Activated naive CD8-positive, alpha-beta T cell treated with anti-CD3 and anti-CD28 coated beads, Interleukin-2, amount 10 ng/mL, durations not matched to agents 7 days and 5 days (primary cell): Measurements from ENCODE around the gene KIAA0586. TPM values are rescaled to one million over a fixed set of nuclear protein-coding genes. Genes with fewer than 3 reads are reported as not detected.

ENCODE experiments used
- ATAC-seq: fragments of 150-1000 bp; cut with Tn5 transposase; one replicate; pipeline ENCODE4 v1.10.0; 2021; ENCODE audit warnings: low read depth, moderate library complexity
- POLR2A ChIA-PET: fragments of 350-600 bp; sonication (Branson Sonifier 250); formaldehyde crosslinking; loops from one replicate; lab custom pipeline; 2021; ENCODE audit warnings: antibody characterized with exemption; lab: Charles Lee
- DNase-seq: peaks from one replicate; pipeline ENCODE4 v3.0.0; 2021
- H3K27ac Mint-ChIP-seq: one replicate; pipeline ENCODE4 v1.8.0; 2022; ENCODE audit warnings: mild to moderate bottlenecking, mixed read lengths
- H3K27me3 Mint-ChIP-seq: one replicate; pipeline ENCODE4 v1.8.0; 2022; ENCODE audit warnings: mild to moderate bottlenecking, moderate library complexity, mixed read lengths
- H3K36me3 Mint-ChIP-seq: one replicate; pipeline ENCODE4 v1.8.0; 2021; ENCODE audit warnings: mild to moderate bottlenecking, mixed read lengths
- H3K4me1 Mint-ChIP-seq: one replicate; pipeline ENCODE4 v1.8.0; 2021; ENCODE audit warnings: mixed read lengths
- H3K4me3 Mint-ChIP-seq: one replicate; pipeline ENCODE4 v1.8.0; 2022; ENCODE audit warnings: mild to moderate bottlenecking, moderate library complexity, mixed read lengths
- H3K9me3 Mint-ChIP-seq: one replicate; pipeline ENCODE4 v1.8.0; 2021; ENCODE audit warnings: mixed read lengths
- total RNA-seq, 2 experiments: library from RNA; stranded (reverse); gene quantifications; one replicate each; pipeline ENCODE4 v1.2.3, GENCODE V29; 2021

Gene KIAA0586
- total RNA-seq, 2 experiments from 2014 or later = 27.4 to 29.9 TPM

DNA sequence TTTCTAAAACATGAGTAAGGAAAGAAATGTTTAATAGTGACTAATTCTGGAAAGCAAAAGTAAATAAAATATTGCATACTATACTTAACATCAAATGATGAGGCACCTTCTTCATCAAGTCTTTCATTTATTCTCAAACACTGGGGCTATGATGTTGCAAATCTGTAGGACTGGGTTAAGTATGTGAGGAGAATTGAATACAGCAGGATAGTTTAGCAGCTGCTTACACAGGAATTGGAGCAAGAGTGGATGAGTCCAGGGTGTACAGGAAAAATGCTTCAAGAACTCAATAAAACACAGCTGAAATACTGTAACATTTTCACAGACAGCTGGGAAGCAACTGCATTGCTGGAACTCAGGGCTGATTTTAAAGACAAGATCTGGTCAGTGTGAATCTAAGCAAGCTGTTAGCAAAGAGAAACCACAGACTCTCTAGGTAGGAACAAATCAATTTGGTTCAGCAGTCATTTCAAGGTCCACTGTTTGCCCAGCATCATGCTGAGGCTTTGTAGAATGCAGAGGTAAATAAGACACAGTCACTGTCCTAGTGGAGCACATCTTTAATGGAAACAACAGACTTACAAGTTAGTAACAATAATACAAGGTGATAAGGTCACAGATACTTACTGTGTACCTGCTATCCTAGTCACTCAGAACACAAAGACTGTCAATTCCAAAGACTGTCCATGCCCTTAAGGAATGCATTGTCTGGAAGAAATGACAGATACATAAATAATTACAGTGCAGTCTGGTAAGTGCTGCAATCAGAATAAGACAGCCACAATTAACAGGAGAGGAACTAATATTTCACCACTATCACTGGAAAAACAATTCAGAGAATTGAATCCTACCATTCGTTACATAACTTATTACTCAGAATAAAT, 113.5 kb downstream of the KIAA0586 start:
- ATAC-seq (no peak), DNase-seq (no peak)
- Mint-ChIP-seq H3K27ac (no peak overlapping the region), H3K4me3 (no peak overlapping the region), H3K27me3 (no peaks in the 10 kb centered on the region), H3K9me3 (no peaks in the 10 kb centered on the region), H3K4me1 (peaks cover 2% of the 10 kb centered on the region), H3K36me3 (peaks cover 16% of the 10 kb centered on the region)
- POLR2A ChIA-PET = no interaction called here

DNA sequence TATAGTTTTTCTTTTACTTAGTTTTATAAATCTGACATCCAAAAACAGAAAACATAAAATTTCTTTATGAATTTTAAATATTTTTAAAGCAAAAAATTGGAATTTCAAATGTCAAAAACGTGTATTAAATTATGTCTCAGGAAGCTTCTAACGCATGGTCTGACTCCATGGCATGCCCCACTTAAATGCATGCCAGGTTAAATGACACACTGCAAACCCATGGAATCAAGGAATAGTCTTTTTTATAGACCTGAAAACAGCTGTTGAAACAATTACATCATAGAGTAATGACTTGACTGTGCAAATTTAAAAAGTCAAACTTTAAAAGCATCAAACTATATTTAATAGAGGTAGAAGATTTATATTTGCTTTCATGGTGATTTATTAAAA, 114.1 kb downstream of the KIAA0586 start:
- peaks cover 2% of the 10 kb centered on the region for H3K4me1 Mint-ChIP-seq
- H3K4me3 Mint-ChIP-seq = no peak overlapping the region
- peaks cover 16% of the 10 kb centered on the region for H3K36me3 Mint-ChIP-seq
- POLR2A ChIA-PET = no interaction called here
- H3K9me3 Mint-ChIP-seq = no peaks in the 10 kb centered on the region
- H3K27me3 Mint-ChIP-seq = no peaks in the 10 kb centered on the region
- ATAC-seq (no peak), DNase-seq (no peak)
- H3K27ac Mint-ChIP-seq = no peak overlapping the region

DNA sequence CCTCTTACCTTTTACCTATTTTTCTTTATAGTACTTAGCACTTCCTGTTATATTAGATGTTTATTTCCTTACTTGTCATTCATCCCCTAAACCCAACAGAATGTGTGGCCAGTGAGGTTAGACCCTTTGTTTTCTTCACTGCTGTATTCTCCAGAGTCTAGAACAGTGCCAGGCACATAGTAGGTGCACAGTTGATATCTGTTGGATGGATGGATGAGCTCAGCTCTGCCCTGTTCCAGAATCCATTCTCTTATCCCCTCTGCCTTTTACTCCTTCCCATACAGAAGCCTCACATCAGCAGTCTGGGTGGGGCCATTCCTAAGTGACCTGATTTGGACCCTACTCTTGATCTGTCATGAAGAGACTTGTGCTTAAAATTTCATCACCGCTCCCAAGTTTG, 115.7 kb downstream of the KIAA0586 start:
- peaks cover 15% of the 10 kb centered on the region for H3K36me3 Mint-ChIP-seq
- H3K27ac Mint-ChIP-seq = no peak overlapping the region
- no peak for ATAC-seq
- DNase-seq = no peak
- H3K4me3 Mint-ChIP-seq = no peak overlapping the region
- peaks cover 2% of the 10 kb centered on the region for H3K4me1 Mint-ChIP-seq
- H3K9me3 Mint-ChIP-seq = no peaks in the 10 kb centered on the region
- no peaks in the 10 kb centered on the region for H3K27me3 Mint-ChIP-seq
- POLR2A ChIA-PET = no interaction called here

DNA sequence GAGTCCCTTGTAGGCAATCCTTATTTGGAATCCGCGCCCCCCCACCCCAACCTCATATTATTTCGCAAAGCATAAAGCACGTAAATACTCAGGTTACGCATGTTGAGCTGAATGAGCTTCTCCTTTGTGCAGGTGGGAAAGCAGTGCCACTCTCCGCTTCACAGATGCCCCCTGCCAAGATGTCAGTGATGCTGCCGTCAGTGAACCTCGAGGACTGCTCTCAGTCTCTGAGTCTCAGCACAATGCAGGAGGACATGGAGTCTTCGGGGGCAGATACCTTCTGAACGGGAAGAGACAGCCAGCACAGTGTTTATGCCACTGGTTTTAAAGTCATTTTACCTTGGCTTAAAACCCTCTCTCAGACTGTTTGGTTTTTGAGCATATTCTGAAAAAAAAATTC, 120.1 kb downstream of the KIAA0586 start:
- ATAC-seq (no peak), DNase-seq (no peak)
- POLR2A ChIA-PET = no interaction called here
- H3K9me3 Mint-ChIP-seq = no peaks in the 10 kb centered on the region
- H3K4me1 Mint-ChIP-seq = peaks cover 2% of the 10 kb centered on the region
- no peaks in the 10 kb centered on the region for H3K27me3 Mint-ChIP-seq
- H3K36me3 Mint-ChIP-seq = peaks cover 11% of the 10 kb centered on the region
- no peak overlapping the region for H3K27ac Mint-ChIP-seq
- H3K4me3 Mint-ChIP-seq = no peak overlapping the region

DNA sequence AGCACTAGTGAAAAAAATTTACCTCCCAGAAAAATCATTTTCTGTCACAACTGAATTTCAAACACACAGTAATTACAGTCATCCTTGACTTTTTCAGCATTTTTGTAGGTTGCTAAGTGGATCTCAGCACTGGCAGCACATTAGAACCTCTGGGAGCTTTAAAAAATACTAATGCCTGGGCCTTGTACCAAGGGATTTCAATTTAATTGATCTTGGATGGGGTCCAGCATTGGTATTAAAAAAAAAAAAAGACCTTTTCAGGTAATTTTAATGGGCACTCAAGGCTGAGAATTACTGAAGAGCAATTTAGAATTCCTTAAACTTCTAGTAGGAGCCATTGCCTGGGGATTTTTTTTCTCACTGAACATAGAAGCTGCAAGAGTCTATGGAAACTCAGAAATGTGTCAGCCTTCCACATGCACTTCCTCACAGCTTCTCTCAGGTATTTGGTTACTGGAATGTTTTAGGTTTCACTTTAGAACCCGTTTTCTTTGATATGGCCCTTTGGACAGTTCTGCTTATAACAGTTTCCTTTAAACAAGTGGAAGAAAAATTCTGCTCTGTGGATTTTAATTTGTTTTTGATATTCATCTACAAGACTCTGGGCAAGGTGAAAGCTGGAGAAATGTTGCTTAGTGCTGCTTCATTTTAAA, 121.7 kb downstream of the KIAA0586 start:
- ATAC-seq (no peak), DNase-seq (no peak)
- Mint-ChIP-seq H3K27me3 (no peaks in the 10 kb centered on the region), H3K27ac (no peak overlapping the region), H3K36me3 (peaks cover 2% of the 10 kb centered on the region), H3K4me3 (no peak overlapping the region), H3K4me1 (no peaks in the 10 kb centered on the region), H3K9me3 (no peaks in the 10 kb centered on the region)
- POLR2A ChIA-PET = no interaction called here

DNA sequence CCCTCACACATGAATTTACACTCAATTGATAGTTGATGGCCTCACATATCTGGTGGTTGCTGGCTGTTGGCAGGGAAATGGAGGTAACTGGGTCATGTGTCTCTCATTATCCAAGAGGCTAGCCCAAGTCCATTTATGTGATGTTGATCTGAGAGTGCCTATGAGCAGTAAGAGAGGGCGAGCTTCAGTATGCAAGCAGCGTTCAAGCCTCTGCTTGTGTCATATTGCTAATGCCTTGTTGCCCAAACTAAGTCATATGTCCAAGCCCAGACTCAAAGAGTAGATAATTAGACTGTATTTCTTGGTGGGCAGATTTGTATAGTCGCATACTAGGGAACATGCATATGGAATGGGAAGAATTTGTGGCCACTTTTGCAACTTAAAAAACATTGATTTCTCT, 126.4 kb downstream of the KIAA0586 start:
- no peaks in the 10 kb centered on the region for H3K9me3 Mint-ChIP-seq
- DNase-seq (no peak), ATAC-seq (no peak)
- no peaks in the 10 kb centered on the region for H3K27me3 Mint-ChIP-seq
- no peaks in the 10 kb centered on the region for H3K36me3 Mint-ChIP-seq
- no peaks in the 10 kb centered on the region for H3K4me1 Mint-ChIP-seq
- no peak overlapping the region for H3K4me3 Mint-ChIP-seq
- H3K27ac Mint-ChIP-seq = no peak overlapping the region
- POLR2A ChIA-PET = no interaction called here

DNA sequence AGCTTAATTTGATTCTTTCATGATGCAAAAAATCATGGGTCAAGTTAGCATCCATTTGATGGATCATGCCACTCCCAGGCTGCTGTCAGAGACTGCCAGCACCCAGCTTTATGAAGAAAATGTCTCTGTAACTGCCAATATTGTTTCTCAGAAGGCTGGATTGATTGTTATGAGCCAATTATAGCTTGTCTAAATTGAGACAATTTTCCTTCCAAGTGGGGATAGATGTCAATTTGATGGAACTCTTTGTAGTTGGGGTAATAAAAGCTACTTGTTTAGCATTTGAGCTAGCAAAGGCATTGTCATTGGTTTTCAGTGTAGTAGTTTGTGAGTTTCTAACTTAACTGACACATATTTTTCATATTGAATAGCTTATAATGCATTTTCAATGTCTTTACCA, 128.1 kb downstream of the KIAA0586 start:
- Mint-ChIP-seq H3K27me3 (no peaks in the 10 kb centered on the region), H3K36me3 (no peaks in the 10 kb centered on the region), H3K9me3 (no peaks in the 10 kb centered on the region), H3K4me3 (no peak overlapping the region), H3K27ac (no peak overlapping the region), H3K4me1 (no peaks in the 10 kb centered on the region)
- POLR2A ChIA-PET = no interaction called here
- ATAC-seq (no peak), DNase-seq (no peak)

DNA sequence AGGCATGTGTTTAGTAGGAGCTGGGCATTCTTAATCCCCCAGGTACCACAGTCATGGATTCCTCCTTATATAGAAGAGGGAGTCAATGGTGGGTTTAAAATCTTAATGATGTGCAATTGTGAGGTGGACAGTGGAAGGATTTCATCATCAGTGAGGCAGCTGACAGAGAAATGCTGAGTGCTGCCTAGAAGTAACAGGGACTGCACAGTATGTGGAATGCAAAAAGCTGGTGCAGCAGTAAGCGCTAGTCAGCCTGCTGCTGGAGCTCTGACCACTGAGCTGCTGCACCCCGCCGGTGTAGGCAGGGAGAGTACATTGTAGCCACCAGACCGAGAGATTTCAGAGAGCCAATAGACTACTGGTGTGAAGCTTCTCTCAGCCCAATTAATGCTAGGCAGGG, 129.7 kb downstream of the KIAA0586 start:
- Mint-ChIP-seq H3K36me3 (no peaks in the 10 kb centered on the region), H3K9me3 (no peaks in the 10 kb centered on the region), H3K4me3 (no peak overlapping the region), H3K27ac (no peak overlapping the region), H3K27me3 (no peaks in the 10 kb centered on the region), H3K4me1 (no peaks in the 10 kb centered on the region)
- POLR2A ChIA-PET = no interaction called here
- DNase-seq (no peak), ATAC-seq (no peak)

DNA sequence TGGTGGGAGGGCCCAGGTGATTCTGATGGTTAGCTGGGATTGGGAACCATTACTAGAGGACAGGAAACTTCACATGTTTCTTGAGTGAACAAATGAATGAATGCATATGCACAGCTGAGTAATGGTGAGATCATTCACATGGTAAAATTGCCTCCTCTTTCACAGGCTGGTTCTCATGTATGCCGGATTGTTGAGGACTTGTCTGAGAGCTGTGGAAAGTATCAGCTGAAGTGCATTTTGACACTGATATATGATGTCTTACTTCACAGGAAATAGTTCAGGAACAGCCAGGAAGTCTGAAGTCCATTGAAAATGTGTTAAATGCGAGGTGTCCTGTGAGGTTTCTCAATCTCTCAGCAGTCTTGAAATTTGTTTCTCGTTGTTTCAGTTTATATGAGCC, 132.7 kb downstream of the KIAA0586 start:
- no peak overlapping the region for H3K4me3 Mint-ChIP-seq
- POLR2A ChIA-PET = no interaction called here
- no peaks in the 10 kb centered on the region for H3K36me3 Mint-ChIP-seq
- no peak overlapping the region for H3K27ac Mint-ChIP-seq
- ATAC-seq = no peak
- H3K4me1 Mint-ChIP-seq = no peaks in the 10 kb centered on the region
- no peak for DNase-seq
- H3K27me3 Mint-ChIP-seq = no peaks in the 10 kb centered on the region
- no peaks in the 10 kb centered on the region for H3K9me3 Mint-ChIP-seq

DNA sequence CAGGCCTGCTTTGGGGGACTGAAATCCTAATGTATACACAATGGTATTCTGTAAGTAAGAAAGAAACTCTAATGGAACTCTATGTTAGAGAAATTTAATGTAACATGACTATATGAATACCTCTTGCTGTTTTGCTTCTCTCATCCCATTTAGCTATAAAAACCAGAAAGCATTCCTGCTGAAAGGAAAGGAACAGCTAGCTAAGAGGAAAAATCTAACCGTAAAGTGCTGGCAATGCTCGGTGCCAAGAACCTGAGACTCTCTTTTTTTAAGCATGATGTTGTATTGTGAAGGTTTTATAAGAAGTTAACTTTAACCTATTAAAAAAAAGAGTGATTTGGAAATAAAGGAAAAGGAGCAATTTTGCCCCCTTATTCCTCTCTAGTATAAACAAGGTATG, 134.6 kb downstream of the KIAA0586 start:
- Mint-ChIP-seq H3K4me3 (no peak overlapping the region), H3K36me3 (no peaks in the 10 kb centered on the region), H3K27ac (no peak overlapping the region), H3K4me1 (no peaks in the 10 kb centered on the region), H3K9me3 (no peaks in the 10 kb centered on the region), H3K27me3 (no peaks in the 10 kb centered on the region)
- no peak for ATAC-seq
- DNase-seq = no peak
- POLR2A ChIA-PET = no interaction called here

DNA sequence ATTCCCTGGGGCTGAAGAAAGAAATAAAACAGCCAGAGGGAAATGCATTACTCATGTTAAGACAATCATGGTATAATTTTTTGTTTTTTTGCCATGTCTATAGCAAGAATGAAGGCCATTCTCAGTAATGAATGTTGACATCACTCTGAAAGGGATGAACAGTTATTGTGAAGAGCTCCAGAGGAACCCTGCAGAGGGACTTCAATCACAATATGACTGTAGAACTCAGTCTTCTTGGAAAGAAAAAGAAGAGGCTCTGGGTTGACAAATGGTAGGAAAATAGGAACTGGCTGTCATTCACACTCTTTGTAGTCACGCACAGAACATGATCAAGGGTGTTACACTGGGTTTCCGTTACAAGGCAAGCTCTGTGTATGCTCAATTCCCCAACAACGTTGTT, 136.5 kb downstream of the KIAA0586 start:
- Mint-ChIP-seq H3K36me3 (no peaks in the 10 kb centered on the region), H3K27me3 (no peaks in the 10 kb centered on the region), H3K9me3 (no peaks in the 10 kb centered on the region), H3K27ac (no peak overlapping the region), H3K4me3 (no peak overlapping the region), H3K4me1 (no peaks in the 10 kb centered on the region)
- POLR2A ChIA-PET = no interaction called here
- DNase-seq (no peak), ATAC-seq (no peak)

DNA sequence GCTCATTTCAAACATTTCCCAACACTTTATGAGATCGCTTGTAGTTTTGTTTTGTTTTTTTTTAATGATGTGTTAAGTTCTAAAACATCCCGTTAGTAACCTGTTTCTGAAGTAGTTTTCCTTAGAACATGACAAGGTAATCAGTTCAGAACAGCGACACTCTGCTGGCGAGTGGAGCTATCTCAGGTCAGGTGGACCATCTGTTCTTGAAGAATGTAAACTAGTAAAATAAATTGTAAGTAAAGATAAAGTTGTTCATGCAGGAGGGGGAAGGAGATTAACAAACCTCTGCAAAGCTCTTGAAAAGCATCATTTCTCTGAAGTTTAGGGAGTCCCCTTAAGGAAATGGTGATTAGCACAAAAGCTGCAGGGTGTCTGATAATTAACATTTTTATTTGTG, 138.3 kb downstream of the KIAA0586 start:
- POLR2A ChIA-PET = no interaction called here
- no peak overlapping the region for H3K27ac Mint-ChIP-seq
- H3K36me3 Mint-ChIP-seq = no peaks in the 10 kb centered on the region
- DNase-seq (no peak), ATAC-seq (no peak)
- no peaks in the 10 kb centered on the region for H3K27me3 Mint-ChIP-seq
- peaks cover 1% of the 10 kb centered on the region for H3K4me1 Mint-ChIP-seq
- no peak overlapping the region for H3K4me3 Mint-ChIP-seq
- no peaks in the 10 kb centered on the region for H3K9me3 Mint-ChIP-seq

DNA sequence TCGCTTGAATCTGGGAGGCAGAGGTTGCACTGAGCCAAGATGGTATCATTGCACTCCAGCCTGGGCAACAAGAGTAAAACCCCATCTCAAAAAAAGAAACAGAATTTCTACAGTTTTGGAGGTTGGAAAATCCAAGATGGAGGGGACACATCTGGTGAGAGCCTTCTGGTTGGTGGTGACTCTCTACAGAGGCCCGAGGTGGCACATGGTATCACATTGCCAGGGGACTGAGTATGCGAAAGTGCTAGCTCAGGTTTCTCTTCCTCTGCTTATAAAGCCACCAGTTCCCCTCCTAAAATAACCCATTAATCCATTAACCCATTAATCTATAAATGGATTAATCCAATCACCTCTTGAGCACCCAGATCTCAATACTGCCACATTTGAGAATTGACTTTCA, 139.5 kb downstream of the KIAA0586 start:
- H3K4me1 Mint-ChIP-seq = peaks cover 7% of the 10 kb centered on the region
- H3K27me3 Mint-ChIP-seq = no peaks in the 10 kb centered on the region
- H3K36me3 Mint-ChIP-seq = no peaks in the 10 kb centered on the region
- no peak for DNase-seq
- POLR2A ChIA-PET = no interaction called here
- ATAC-seq = no peak
- H3K4me3 Mint-ChIP-seq = no peak overlapping the region
- no peak overlapping the region for H3K27ac Mint-ChIP-seq
- no peaks in the 10 kb centered on the region for H3K9me3 Mint-ChIP-seq

DNA sequence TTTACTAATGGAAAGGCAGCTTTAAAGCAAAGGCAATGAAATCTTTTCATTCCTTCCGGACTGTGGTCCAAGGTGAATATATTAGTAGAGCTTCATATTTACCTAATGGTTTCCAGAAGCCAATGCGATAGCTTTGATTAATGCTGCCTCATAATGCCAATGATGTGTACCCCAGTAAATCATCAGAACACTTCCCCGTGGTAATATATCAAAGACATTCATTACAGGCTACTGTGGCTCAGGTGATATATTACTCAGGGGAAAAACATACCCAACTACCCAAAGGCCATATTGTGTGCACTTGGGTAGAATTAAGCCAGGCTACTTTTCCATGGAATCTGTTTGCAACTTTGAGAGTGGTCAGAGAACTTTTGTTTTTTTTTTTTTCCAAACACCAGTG, 140.8 kb downstream of the KIAA0586 start:
- POLR2A ChIA-PET = no interaction called here
- ATAC-seq = no peak
- no peaks in the 10 kb centered on the region for H3K9me3 Mint-ChIP-seq
- peaks cover 10% of the 10 kb centered on the region for H3K4me1 Mint-ChIP-seq
- H3K27me3 Mint-ChIP-seq = no peaks in the 10 kb centered on the region
- H3K36me3 Mint-ChIP-seq = no peaks in the 10 kb centered on the region
- H3K27ac Mint-ChIP-seq = no peak overlapping the region
- H3K4me3 Mint-ChIP-seq = no peak overlapping the region
- DNase-seq = no peak
